UCSD-AML1 (cell line): ENCODE data around the gene CARTPT.

Experiments
- DNase-seq: peaks from one replicate; lab custom pipeline; 2025; ENCODE audit not compliant: unreplicated experiment; lab: John Stamatoyannopoulos, UW

Gene CARTPT

GRCh38 chr5:71737931-71738539 lies 19.0 kb downstream of the CARTPT start:
- DNase-seq: no peak

- DNase-seq: no peak
These were observed 19.7 kb downstream of the CARTPT start for GRCh38 chr5:71738662-71739361.

- no peak for DNase-seq
These were observed 21.1 kb downstream of the CARTPT start for GRCh38 chr5:71740015-71740753.

- no peak for DNase-seq
These were observed 24.1 kb downstream of the CARTPT start for GRCh38 chr5:71743155-71743554.

- no peak for DNase-seq
These were observed 25.1 kb downstream of the CARTPT start for GRCh38 chr5:71744009-71744790.

DNA sequence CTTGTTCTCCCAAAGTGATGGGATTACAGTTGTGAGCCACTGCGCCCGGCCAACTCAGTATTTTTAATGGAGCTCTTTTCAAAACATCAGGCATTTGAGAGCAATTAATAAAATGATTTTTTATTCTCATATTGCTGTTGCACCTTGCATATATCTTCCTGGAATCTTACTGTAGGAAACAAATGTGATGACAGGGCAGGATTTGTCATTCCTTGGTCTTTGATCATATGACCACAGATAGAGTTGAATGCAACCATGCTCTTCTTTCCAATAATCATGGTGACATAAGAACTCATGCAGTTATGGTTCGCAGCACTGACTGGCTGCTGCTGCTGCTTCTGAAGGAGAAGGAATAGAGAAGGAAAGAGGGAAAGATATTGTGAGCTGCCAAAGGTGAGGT lies 28.1 kb downstream of the CARTPT start:
- DNase-seq: no peak

GRCh38 chr5:71748360-71748759 lies 29.3 kb downstream of the CARTPT start:
- no peak for DNase-seq

GRCh38 chr5:71751422-71751821 lies 32.3 kb downstream of the CARTPT start:
- no peak for DNase-seq

GRCh38 chr5:71752441-71753190 lies 33.5 kb downstream of the CARTPT start:
- DNase-seq: no peak

DNA sequence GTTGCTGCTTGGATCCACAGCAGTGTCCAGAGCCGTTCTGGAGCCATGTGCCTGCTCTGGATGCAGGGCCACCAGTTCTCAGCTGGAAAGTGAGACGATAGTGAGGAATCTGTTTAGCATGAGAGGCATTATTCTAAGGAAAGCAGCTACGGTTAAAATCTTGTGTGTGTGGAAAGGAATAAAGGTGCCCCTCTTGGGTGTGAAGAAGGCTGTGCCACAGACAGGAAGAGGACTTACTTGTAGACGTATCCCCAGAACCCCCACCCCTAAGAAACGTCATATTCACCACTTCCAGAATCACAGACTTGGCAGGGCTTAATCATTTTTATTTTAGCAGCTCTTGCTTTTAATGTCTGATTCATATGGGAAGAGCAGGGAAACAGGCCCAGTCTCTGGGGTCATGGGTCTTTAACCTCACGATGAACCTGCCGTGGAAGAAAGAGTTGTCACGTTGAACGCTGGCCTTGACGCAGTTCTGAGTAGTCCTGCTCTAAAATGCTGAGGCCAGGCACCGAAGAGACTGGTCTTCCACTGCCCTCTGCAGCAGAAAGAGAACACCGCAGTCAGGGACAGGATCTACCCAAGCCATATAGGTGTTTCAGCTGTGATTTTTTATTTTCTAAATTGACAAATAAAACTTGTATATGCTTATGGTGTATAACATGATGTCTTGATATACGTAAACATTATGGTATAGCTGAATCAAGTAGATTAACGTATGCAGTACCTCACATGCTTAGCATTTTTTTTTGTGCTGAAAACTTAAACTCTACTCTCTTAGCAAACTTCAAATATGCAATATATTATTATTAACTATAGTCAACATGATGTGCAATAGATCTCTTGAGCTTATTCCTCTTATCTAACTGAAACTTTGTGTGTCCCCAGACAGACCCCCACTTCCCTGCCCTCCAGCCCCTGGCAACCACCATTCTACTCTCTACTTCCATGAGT lies 38.8 kb downstream of the CARTPT start:
- DNase-seq: peak; percentile 59

DNA sequence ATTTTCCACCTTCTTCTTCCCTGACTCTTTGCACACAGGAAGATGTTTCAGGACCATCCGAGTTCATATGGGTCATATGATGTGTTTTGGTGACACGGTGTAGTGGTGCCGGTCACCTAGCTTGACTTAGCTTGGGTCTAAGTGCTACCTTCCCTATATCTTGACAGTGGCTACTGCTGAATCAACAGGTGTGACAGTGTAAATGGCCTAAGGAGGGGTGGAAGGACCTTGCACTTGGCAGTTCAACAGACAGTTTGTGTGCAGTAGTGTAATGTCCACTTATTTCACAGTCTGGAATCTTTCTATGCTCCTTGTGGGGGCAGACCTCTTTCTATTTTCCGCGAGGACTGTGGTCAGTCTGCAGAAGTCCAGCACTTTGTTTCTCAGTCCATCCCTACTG lies 43.8 kb downstream of the CARTPT start:
- DNase-seq: no peak

DNA sequence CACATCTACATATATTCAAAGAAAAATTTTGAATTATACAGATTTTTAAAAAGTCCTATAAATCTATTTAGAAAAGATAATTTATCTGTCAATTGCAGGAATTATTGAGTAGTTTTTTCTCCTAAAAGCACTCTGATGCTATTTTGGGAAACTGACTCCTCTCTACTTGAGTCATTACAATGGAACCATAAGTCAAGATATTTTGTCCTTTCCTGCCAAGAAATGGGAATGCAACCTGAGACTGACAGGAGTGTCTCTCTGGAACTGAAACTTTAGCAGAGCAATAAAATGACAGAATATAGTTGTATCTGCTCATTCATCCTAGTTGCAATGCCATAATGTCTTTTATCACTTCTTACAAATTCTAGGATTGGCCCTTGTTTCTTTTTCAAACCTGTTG lies 48.6 kb downstream of the CARTPT start:
- DNase-seq: no peak

GRCh38 chr5:71769287-71769686 lies 50.2 kb downstream of the CARTPT start:
- DNase-seq: peak; percentile 19

DNA sequence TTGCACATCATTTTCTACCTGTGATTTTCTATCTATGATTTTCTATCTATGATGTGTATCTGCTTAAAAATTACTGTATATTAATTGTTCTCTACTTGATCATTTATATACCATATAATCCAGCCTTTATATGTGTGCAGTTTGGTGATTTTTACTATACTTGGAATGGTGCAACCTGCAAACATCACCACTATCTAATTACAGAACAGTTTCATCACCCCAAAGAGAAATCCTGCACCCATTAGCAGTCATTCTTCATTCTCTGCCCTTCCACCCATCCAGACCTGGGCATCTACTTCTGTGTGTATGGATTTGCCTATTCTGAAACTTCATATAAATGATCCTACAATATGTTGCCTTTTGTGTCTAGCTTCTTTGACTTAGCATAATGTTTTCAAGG lies 51.3 kb downstream of the CARTPT start:
- no peak for DNase-seq
